Thyroid gland (tissue), 4 donors: ENCODE results near the gene CBLB. TPM values are rescaled to one million over a fixed set of nuclear protein-coding genes. Genes with fewer than 3 reads are reported as not detected.

Source experiments
- DNase-seq, 2 donors: peaks; one replicate each; pipeline ENCODE4 v3.0.0-alpha.2; 2019
- H3K27ac ChIP-seq, 3 donors: fragments of 200-600 bp; sonication (generic); 1 replicate in 2 of 3; 2 replicates in 1 of 3; pipeline ENCODE4 v1.5.1; 2016 to 2019; ENCODE audit warnings: mild to moderate bottlenecking in 1 of 3, moderate library complexity in 1 of 3
- H3K27me3 ChIP-seq: fragments of 200-600 bp; sonication (generic); one replicate; pipeline ENCODE4 v1.5.1; 2019
- H3K36me3 ChIP-seq, 2 donors: fragments of 200-600 bp; sonication (generic); one replicate each; pipeline ENCODE4 v1.5.1; 2016 to 2019
- H3K4me1 ChIP-seq, 2 donors: fragments of 200-600 bp; sonication (generic); one replicate each; pipeline ENCODE4 v1.5.1; 2017 to 2019
- H3K4me3 ChIP-seq, 3 donors: fragments of 200-600 bp; sonication (generic); replicated peaks in 1 of 3; 1 replicate in 2 of 3; 2 replicates in 1 of 3; pipeline ENCODE4 v1.5.1; 2016; ENCODE audit warnings: mild to moderate bottlenecking in 1 of 3
- H3K9me3 ChIP-seq: fragments of 200-600 bp; sonication (generic); one replicate; pipeline ENCODE4 v1.5.1; 2017
- CTCF ChIP-seq, 6 experiments: fragments of 200-600 bp in 3 of 6; fragments of 450-650 bp in 3 of 6; sonication (generic) in 3 of 6; IDR thresholded peaks; one replicate each; pipeline ENCODE4 v1.5.1; 2016 to 2019; ENCODE audit warnings: antibody characterized with exemption in 6 of 6, mild to moderate bottlenecking in 2 of 6, inconsistent platforms in 1 of 6, moderate library complexity in 1 of 6
- POLR2A ChIP-seq, 2 donors: fragments of 450-650 bp; IDR thresholded peaks; one replicate each; pipeline ENCODE4 v1.6.1; 2017; ENCODE audit warnings: antibody characterized with exemption in 2 of 2, mild to moderate bottlenecking in 2 of 2, moderate library complexity in 1 of 2
- WGBS, 2 donors: methylation state at CpG; one replicate each; pipeline ENCODE4 v1.1.5; 2017; 5-methylcytosine and 5-hydroxymethylcytosine counted together
- intact Hi-C: fragments of 100-400 bp; cut with DNase I; formaldehyde crosslinking; loops from one replicate; pipeline ENCODE4 v1.15.1; 2023
- total RNA-seq, 4 donors: library from RNA; depleted of rRNA; stranded (reverse); fragments of >200 nt; gene quantifications; one replicate each; pipeline ENCODE4 v1.2.3, GENCODE V29; 2016

The CBLB gene
- total RNA-seq, 4 donors from 2014 or later: 61.8 to 119 (median 83.4) TPM

DNA sequence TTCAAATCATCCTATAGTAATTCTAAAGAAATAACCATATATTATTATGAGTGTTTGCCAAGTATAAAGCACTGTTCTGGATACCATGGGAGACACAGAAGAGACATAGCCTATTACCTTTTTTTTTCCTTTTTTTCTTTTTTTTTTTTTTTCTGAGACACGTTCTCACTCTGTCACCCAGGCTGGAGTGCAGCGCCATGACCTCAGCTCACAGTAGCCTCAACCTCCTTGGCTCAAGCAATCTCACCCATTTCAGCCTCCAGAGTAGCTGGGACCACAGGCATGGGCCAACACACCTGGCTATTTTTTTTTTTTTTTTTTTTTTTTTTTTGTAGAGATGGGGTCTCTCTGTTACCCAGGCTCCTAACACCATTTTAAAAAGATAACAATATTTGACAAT, 30.9 kb downstream of the CBLB start:
- H3K27me3 ChIP-seq: no peaks in the 10 kb centered on the region
- no peak overlapping the region for H3K27ac ChIP-seq
- intact Hi-C loops: no loop called here
- 89 to 90% methylated on average over 2 of the region's 2 CpGs for WGBS, 2 donors
- H3K9me3 ChIP-seq: no peaks in the 10 kb centered on the region
- no peak overlapping the region for H3K4me3 ChIP-seq
- TF ChIP-seq POLR2A (IDR thresholded peaks at IDR 0.05) (no peak), CTCF (IDR thresholded peaks at IDR 0.05) (no peak)
- peaks cover 11 to 14% of the 10 kb centered on the region in 2 donors for H3K4me1 ChIP-seq
- H3K36me3 ChIP-seq: no peaks in the 10 kb centered on the region
- no peak for DNase-seq

DNA sequence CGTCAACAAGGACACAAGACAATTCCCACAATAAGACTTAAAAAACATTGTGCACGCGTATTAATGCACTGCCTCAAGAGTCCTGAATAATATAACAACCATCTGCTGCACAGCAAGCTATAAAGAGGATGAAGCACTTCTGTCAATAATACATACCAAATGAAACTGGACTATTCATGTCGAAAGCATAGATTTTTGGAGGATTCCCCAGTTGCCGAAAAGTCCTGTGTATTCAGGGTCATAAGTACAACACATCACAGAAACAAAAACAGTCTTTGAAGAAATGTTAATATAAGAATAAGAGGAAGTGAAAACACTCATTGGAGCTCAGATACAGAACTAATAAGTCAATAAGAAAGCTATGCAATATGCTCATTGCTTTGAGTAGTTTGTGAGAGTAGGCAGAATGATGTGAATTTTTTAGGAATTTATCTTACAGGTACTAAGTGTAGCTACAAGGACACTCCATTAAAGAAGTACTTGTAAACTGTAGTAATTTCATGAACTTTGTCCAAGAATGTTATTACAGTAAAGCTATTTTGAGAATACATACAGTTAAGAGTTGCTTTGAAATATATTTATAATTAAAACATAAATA, 31.6 kb downstream of the CBLB start:
- Histone ChIP-seq H3K4me1 (peaks cover 11 to 14% of the 10 kb centered on the region in 2 donors), H3K27ac (no peak overlapping the region), H3K4me3 (no peak overlapping the region), H3K9me3 (no peaks in the 10 kb centered on the region), H3K36me3 (no peaks in the 10 kb centered on the region), H3K27me3 (no peaks in the 10 kb centered on the region)
- DNase-seq: no peak
- intact Hi-C loops: no loop called here
- TF ChIP-seq POLR2A (IDR thresholded peaks at IDR 0.05) (no peak), CTCF (IDR thresholded peaks at IDR 0.05) (no peak)
- 75 to 79% methylated on average over 5 of the region's 5 CpGs for WGBS, 2 donors

- TF ChIP-seq CTCF (IDR thresholded peaks at IDR 0.05): no peak
- TF ChIP-seq POLR2A (IDR thresholded peaks at IDR 0.05): no peak
- intact Hi-C loops: no loop called here
Measured at GRCh38 chr3:105836533-105836932, 32.3 kb downstream of the CBLB start.

DNA sequence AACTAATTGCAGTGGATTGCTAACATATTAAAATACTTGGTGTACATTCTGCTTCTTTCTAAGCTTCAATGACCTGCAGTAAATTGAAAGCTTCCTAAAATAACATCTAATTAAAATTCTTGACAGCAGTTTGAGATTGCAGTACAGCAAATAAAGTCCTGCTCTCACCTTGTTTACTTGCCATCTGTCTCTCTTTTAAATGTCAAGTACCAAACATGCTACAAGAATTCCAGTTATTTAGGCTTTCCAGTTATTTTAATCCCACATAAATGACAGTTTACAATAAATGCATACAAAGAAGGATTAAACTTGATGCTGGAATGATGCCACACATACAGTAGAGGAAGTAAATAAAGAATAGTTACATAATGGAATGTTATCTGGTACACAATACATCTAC, 33.2 kb downstream of the CBLB start:
- Histone ChIP-seq H3K27ac (peak overlapping the region in 1 of 3 donors; percentile 2), H3K27me3 (no peaks in the 10 kb centered on the region), H3K9me3 (no peaks in the 10 kb centered on the region), H3K4me3 (no peak overlapping the region), H3K4me1 (peaks cover 11 to 14% of the 10 kb centered on the region in 2 donors), H3K36me3 (no peaks in the 10 kb centered on the region)
- no peak for TF ChIP-seq CTCF (IDR thresholded peaks at IDR 0.05)
- TF ChIP-seq POLR2A (IDR thresholded peaks at IDR 0.05): no peak
- DNase-seq: no peak
- intact Hi-C loops: no loop called here

More at GRCh38 chr3:105836533-105836932, 32.3 kb downstream of the CBLB start:
- Histone ChIP-seq H3K27ac (no peak overlapping the region), H3K9me3 (no peaks in the 10 kb centered on the region), H3K27me3 (no peaks in the 10 kb centered on the region), H3K36me3 (no peaks in the 10 kb centered on the region), H3K4me1 (peaks cover 11 to 14% of the 10 kb centered on the region in 2 donors), H3K4me3 (no peak overlapping the region)
- 84 to 89% methylated on average over 5 of the region's 5 CpGs for WGBS, 2 donors
- no peak for DNase-seq

DNA sequence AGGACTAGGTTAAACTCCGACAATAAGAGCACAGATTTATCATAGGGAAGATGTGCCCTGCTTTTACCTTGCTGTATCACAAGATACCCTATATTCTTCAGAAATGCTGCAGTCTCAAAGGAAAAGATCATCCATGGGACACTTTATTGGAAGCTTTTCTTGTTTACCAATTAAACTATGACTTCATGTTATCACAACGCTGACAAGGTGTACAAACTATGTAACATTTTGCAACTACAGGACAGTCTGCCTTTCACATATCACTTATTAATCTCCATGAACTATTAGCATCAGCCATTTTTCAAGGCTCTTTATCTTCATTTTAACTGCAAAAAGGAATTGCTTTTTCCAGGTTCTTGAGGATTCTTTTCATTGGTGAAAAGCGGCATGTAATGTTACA, 34.0 kb downstream of the CBLB start:
- Histone ChIP-seq H3K4me1 (peaks cover 11 to 14% of the 10 kb centered on the region in 2 donors), H3K27me3 (no peaks in the 10 kb centered on the region), H3K9me3 (no peaks in the 10 kb centered on the region), H3K27ac (no peak overlapping the region), H3K36me3 (no peaks in the 10 kb centered on the region), H3K4me3 (no peak overlapping the region)
- WGBS, 2 donors: 98 to 99% methylated on average over 3 of the region's 3 CpGs
- DNase-seq: no peak
- TF ChIP-seq POLR2A (IDR thresholded peaks at IDR 0.05): no peak
- no peak for TF ChIP-seq CTCF (IDR thresholded peaks at IDR 0.05)
- intact Hi-C loops: no loop called here
